Kidney epithelial cell (primary cell): ENCODE results near the gene SETMAR. TPM values are rescaled to one million over a fixed set of nuclear protein-coding genes. Genes with fewer than 3 reads are reported as not detected.

ENCODE experiments used
- DNase-seq: peaks from one replicate; pipeline ENCODE4 v3.0.0-alpha.2; 2010; ENCODE audit warnings: low read depth
- H3K27me3 ChIP-seq: 2 replicates; pipeline ENCODE4 v1.6.0; 2011; ENCODE audit warnings: low read length; ENCODE audit not compliant: control insufficient read depth, insufficient read depth
- H3K36me3 ChIP-seq: 2 replicates; pipeline ENCODE4 v1.5.1; 2011; ENCODE audit warnings: low read length; ENCODE audit not compliant: control insufficient read depth, insufficient read depth
- H3K4me3 ChIP-seq: 2 replicates; pipeline ENCODE4 v1.5.1; 2011; ENCODE audit warnings: low read depth, mild to moderate bottlenecking, control low read depth, low read length
- CTCF ChIP-seq: IDR thresholded peaks from 2 replicates; pipeline ENCODE4 v1.5.1; 2011; ENCODE audit warnings: mild to moderate bottlenecking, moderate library complexity, low read length, control low read depth, inconsistent platforms; ENCODE audit not compliant: insufficient read depth, poor library complexity, severe bottlenecking
- total RNA-seq: library from RNA; depleted of rRNA; stranded (reverse); fragments of >200 nt; gene quantifications from 2 replicates; pipeline ENCODE4 v1.2.3, GENCODE V29; 2015

Gene SETMAR
- total RNA-seq, 1 donor from 2014 or later: 17.8 TPM

DNA sequence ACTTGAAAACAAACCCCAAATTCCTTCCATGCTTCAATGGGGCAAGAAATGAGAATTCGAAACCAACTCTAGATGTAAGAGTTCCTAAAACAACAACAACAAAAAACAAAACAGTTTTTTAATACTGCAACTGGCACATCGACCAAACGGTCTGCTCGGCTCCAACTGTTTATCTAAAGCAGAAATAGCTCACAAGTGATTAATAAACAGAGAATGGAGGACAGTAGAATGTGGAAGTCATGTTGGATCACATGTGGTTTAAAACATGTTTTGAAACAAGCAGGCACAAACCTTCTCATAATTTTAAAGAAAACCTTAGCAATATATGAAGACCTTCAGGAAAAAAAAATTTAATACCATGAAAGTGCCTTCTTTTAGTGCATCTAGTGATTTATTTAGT, 55.1 kb downstream of the SETMAR start:
- Histone ChIP-seq H3K36me3 (no peaks in the 10 kb centered on the region), H3K4me3 (no peak overlapping the region), H3K27me3 (no peaks in the 10 kb centered on the region)
- DNase-seq: no peak
- TF ChIP-seq CTCF: no peak

DNA sequence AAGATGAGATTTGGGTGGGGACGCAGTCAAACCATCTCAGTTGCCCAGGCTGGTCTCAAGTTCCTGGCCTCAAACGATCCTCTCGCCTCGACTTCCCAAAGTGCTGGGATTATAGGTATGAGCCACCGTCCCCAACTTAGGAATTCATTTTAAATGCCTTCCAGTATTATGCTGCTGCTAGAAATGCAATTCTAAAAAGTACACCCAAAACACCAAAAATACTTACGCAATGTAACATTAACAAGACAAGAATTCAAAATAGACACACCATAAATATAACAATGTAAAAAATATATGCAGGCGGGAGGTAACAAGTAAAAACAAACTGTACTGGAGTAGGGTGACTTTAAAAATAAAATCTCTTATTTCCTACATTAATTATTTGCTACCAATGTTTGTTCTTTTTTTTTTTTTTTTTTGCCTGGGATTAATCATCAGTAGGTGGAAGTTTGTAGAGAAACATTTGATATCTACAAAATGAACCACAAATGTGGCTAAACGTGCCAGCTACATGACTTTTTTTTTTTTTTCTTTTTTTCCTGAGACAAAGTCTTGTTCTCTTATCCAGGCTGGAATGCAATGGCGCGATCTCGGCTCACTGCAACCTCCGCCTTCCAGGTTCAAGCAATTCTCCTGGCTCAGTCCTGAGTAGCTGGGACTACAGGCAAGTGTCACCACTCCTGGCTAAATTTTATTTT, 56.8 kb downstream of the SETMAR start:
- no peak for DNase-seq
- TF ChIP-seq CTCF: no peak
- H3K4me3 ChIP-seq: no peak overlapping the region

DNA sequence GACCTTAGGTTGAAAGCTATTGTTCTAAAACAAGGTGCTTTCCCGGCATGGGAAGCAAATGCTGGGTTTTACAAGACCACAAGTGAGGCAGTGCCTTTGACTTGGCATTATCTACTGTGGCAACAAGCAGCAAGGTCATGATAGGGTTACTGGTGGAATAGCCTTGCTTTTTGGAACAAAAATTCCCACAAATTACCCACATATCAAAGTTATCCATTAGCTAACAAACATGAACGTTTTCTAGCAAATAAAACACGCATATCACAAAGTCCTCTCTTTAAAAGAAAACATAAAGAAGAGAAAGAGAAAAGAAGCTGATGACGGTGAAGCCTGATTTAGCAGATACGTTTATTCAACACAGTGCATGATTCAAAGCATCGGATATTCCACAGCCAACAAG, 57.6 kb downstream of the SETMAR start:
- Histone ChIP-seq H3K4me3 (no peak overlapping the region), H3K36me3 (no peaks in the 10 kb centered on the region), H3K27me3 (no peaks in the 10 kb centered on the region)
- DNase-seq: no peak
- TF ChIP-seq CTCF: no peak

More for the DNA sequence above, 56.8 kb downstream of the SETMAR start:
- H3K27me3 ChIP-seq: no peaks in the 10 kb centered on the region
- no peaks in the 10 kb centered on the region for H3K36me3 ChIP-seq

DNA sequence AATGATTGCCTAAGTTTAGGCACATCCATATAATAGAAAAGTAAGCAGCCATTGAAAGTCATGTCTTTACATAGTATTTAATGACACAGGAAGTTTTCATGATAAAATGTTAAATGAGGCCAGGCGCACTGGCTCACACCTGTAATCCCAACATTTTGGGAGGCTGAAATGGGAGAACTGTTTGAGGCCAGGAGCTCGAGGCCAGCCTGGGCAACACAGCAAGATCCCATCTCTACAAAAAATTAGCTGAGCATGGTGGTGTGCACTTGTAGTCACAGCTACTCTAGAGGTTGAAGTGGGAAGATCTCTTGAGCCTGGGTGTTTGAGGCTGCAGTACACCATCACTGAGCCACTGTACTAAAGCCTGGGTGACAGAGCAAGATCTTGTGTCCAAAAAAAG, 59.4 kb downstream of the SETMAR start:
- Histone ChIP-seq H3K36me3 (no peaks in the 10 kb centered on the region), H3K4me3 (no peak overlapping the region), H3K27me3 (no peaks in the 10 kb centered on the region)
- no peak for DNase-seq
- no peak for TF ChIP-seq CTCF

Other genes starting within 250 kb of the SETMAR start
- gene SUMF1, start 163.9 kb downstream of the SETMAR start, total RNA-seq: 47.5 and 48.0 TPM in 2 replicates
- gene ITPR1, start 190.0 kb downstream of the SETMAR start, total RNA-seq: 8.9 and 11.2 TPM in 2 replicates